Effector CD8-positive, alpha-beta T cell (primary cell): ENCODE measurements around the gene HOTAIR.

ENCODE experiments used
- DNase-seq: peaks from one replicate; lab custom pipeline; 2025; lab: John Stamatoyannopoulos, UW

The HOTAIR gene

GRCh38 chr12:53988541-53989226, 13.9 kb upstream of the HOTAIR start:
- no peak for DNase-seq

DNA sequence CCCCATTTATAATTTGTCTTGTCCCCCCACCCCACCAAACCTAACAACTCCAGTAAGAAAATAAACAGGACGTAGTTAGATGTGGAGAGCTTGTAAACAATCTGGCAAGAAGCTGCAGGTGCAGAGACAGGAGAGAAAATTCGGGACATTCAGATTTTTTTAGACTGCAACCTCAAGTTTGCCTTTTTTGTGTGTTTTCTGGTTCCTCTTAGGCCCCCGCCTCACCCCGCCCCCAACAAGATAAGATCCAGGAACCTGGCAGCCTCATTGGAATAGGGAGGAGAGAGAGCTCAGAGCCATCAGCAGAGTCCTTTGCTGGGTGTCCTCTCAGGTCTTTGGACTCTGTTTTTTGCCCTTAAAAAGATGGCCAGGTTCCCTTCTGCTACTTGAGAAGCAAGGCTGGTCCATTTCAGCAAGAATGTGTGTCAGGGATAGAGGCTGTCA, 13.1 kb upstream of the HOTAIR start:
- DNase-seq = no peak

DNA sequence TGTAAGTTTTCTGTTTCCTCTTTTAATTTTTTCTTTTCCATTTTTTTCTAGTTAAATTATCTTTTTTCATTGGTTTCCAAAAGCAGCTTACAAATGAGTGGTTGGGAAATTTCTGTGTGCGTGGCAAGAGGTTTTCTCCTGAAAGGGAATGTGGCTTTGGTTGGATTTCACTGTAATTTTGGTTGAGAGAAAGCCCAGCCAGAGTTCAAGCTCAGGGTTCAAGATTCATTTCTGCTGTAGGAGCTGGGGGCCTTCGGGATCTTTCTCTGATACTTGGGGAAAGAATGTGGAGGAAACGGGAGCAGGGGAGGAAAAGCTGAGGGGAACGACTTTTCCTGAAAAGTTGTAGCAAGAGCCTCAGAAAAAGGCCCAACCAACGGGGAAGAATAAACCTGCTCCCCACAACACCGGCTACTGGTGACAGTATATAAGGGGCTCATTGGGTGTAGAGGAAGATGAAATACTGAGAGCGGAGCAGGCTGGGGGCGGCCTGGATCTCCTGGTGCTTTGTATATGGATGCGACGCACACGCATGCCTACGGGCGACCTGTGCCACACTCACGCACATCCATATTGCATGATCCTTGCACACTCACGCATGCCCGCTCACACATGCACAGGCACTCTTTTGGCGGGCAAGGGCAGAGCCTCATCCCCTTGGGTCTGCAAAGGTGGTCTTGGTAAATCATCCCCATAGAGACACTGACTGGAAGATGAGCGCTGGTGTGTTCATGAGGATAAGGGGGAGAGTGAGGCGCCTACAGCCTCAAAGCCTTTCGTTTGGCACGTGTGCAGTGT, 12.1 kb upstream of the HOTAIR start:
- no peak for DNase-seq

DNA sequence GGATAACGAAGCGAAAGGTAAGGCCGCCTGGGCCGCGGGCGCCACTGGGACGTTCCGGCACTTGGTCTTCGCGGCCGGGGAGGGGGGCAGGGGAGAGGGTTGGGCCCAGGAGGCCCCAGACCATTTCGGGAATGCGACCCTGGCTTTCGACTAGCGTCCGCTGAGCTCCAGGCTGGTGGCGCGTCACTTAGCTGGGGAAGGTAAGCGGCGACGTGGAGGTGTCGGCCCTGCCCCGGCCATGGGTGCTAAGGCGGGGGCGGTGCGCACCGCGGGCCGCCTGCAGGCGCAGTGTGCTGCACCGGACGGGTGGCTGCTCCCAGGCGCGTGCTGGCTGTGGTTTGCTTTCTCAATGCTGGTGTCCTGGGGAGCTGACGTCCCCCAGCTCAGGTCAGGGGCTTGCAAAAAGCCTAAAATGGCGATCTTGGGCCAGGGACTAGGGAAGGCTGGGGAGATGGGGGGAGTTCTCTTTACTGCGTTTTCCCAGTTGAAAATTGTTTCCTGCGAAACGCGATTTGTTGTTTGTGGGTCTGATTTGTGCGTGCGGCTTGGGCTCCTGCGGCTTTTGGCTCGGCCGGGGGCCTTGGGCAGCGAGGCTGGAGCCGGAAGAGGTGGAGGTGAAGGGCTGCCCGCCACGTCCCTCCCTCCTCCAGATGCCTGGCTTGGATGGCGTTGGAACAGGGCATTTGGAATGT, 11.4 kb upstream of the HOTAIR start:
- DNase-seq = no peak

GRCh38 chr12:53985692-53985993, 10.9 kb upstream of the HOTAIR start:
- DNase-seq = no peak

DNA sequence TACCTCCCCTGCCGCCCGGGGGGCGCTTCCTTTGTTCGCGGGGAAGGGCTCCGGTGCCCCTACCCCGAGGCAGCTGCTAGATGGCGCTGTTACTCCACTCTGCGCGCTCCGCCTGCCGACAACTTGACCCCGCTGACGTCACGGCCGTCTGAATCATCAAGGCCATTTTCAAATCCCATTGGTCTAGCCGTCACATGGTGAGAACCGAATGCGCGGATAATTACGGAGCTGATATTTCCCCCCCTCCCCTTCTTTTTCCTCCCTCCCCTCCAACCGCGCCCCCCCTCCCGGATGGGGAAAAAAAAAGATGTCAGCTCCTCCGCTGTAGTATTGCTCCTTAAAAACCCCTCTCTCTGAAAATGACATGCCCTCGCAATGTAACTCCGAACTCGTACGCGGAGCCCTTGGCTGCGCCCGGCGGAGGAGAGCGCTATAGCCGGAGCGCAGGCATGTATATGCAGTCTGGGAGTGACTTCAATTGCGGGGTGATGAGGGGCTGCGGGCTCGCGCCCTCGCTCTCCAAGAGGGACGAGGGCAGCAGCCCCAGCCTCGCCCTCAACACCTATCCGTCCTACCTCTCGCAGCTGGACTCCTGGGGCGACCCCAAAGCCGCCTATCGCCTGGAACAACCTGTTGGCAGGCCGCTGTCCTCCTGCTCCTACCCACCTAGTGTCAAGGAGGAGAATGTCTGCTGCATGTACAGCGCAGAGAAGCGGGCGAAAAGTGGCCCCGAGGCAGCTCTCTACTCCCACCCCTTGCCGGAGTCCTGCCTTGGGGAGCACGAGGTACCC, 10.3 kb upstream of the HOTAIR start, which contains the start of gene HOXC10:
HOXC10 (plus strand) TSS at position 246 of the 791 bp plus-strand sequence; CDS start at position 360, 114 bp downstream.
- DNase-seq = peak; percentile 48

DNA sequence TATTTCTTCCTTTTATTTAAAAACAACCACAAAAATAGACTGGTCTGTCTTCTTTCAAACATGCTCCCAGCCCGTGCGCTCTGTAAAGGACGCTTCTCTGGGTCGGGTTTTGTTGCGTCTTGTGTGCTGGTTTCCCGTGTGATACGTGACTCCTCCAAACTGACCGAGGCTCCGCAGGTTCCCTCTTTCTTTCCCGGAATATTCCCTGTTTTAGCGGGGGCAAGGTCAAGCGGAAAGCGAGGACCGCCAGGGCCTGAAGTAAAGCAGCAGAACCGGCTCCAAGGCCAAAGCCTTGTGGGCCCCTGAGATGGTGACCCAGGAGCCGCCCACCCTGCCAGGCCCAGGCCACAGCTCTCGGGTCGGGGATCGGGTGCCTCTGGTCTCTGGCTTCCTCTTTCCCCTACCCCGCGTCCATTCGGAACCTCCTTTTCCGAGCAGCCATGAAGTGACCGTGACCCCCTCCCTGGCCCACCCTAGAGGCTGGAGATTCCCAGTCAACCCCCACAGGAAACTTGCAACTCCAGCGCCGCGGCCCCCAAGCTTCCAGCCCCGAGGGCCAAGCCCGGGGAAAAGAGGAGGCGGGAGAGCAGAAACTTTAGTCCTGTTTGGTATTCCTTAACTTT, 9.3 kb upstream of the HOTAIR start:
- no peak for DNase-seq

DNA sequence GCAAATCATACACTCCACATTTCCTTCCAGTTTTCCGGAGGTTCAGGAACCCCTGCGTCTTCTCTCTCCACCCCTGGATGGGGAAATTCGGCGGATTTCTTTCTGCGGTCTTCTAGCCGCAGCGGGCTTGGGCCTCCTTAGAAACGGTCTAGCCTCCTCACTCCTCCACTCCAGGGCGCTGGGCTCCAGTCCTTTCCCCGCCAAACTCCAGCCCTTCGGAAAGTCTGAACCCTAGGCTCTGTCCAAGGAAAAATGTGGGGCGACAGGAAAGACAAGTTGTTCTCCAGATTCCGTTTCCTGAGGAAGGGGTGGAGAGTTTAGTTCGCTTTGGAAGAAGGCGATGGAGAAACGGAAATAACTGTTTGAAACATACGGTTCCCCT, 8.8 kb upstream of the HOTAIR start:
- DNase-seq = no peak

GRCh38 chr12:53982648-53983567, 8.2 kb upstream of the HOTAIR start:
- no peak for DNase-seq

- DNase-seq = no peak
Observed at GRCh38 chr12:53981634-53982565, 7.1 kb upstream of the HOTAIR start.

DNA sequence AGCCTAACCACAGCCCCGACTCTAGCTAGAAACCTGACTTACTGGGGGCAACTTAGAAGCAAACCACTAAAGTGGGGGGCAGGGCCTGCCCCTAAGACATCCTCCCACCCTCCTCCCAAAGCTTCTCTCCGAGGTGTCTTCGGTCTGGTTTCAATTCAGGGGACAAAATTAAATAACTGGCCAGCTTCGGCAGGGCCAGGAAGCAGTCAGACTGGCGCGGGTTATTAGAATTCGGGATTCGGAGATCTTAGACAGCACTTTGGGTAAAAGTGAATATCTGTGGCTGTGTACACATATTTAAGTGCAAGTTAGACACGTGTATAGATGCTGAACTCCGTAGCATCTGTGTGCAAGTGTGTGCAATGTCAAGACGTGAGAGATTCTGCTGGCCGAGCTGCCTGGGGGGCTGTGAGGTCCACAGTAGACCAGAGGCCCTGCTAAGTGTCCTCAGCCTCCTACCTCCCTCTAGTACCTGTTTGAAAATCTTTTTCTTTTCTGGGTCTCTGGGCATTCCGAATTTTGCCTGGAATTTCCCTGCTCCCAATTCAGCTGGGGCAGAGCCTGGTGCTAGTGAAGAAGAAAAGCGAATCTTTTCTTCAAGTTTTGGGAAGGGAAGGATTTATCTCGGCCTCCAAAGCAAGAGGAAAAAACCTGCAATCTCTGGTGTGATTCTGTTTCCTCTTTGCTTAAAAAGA, 6.2 kb upstream of the HOTAIR start:
- DNase-seq = no peak

DNA sequence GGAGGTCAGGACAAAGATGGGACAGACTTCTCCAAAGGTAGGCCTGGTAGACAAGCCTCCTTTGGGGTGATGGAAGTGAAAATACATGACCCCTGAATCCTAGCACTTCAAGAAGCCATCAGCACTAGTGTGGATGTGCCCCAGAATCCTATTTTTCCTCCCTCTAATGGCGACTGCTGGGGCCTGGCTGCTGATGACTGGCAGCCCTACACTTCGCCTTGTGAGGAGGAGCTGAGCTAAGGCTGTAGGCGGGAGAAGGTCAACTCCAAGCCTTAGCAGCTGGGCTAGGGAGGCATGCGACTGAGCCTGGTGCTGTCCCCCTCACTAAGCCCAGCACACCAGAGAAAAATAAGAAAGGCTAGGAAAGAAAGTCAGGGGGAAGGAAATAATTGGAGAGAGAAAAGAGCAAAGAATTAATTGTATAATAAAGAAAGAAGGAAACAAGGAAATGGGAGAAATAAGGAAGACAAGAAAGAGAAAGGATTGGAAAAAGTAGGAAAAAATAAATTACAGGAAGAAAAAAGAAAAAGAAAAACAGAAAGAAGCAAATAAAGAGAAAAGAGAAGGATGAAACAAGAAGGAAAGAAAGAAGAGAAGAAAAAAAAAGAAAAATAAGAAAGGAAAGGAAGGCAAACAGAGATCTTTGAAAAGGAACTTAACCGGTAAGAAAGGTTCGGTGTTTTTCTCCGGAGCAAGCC, 5.5 kb upstream of the HOTAIR start:
- no peak for DNase-seq

- DNase-seq = no peak
Observed at GRCh38 chr12:53978477-53979356, 4.0 kb upstream of the HOTAIR start.

DNA sequence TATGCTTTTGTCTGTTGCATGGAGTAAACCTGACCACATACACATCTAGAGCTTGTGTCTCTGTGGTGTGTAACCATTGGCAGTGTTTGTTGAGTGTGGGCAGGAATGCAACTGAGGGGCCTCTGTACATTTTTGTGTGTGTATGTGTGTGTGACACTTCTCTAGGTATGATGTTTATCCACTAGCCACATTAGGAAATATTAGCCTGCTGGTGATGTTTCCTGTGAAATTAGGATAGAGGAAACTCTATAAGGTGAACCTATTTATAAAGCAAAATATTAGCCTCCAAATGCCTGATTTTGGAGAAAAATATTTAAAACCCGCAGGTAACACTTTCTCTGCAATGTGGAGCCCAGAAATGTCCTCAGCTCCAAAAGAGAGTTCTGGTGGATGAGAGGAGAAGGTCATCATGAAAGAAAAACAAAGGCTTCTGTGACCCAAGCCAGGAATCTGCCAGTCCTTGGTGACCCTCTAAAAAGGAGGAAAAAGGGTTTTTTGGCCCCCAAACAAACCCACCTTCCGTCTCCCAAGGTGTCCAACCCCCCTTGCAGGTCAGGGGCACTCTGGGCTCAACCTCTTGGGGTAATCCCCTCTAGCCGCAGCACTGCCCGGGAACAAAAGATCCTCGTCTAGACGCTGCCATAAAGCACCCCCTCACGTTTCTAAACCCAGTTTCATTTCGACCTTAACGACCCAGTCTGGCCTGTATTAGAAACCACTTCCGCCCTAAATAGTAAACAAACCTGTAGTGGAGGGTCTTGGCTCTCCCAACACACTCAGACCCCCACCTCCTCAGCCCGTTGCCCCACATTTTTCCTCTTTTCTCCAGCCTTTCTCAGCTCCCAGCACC, 3.1 kb upstream of the HOTAIR start:
- DNase-seq = no peak

DNA sequence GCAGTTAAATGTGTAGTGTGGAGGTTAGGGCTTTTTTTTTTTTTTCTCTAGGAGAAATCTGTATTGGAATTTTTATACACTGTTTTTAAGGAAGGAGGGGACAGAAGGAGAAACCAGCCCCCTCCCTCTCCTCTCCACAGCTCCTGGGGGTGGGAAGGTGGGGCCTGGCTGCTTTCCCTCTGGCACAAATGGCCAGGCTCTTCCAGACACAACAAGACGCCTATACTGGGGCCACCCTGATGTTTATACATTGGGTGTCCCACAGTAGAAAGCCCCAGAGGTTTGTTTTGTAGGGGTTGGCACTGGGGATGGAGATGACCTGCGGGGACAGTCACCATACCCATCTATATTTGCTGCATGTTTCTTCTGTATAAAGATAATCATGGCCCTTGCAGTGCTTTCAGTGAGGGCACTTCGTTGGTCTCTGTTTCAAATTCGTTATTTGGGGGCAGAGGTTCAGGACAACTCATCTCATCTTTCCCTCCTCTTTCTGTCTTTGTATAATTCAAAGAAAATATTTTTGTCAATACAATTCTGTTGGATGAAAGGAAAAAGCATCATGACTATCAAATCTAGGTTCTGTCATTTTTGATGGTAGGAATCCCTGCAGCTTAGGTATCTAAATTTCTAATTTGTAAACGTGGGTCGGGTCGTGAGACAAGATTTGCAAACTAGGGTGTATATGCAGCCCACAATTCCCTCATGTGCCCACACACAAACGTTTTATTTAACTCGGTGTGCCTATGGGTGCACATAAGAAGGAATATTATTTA, 2.3 kb upstream of the HOTAIR start:
- no peak for DNase-seq
